A673 (cell line): ENCODE data around the gene CYBC1.

ENCODE experiments used
- CTCF ChIP-seq: fragments of 300-800, 200-600 bp; sonication (generic); conservative IDR thresholded peaks from 2 replicates; pipeline ENCODE4 v1.5.1; 2017; ENCODE audit warnings: low read depth, mild to moderate bottlenecking, antibody characterized with exemption, low read length, moderate library complexity, mixed read lengths
- EZH2 ChIP-seq: fragments of 200-600 bp; sonication (generic); IDR thresholded peaks from 2 replicates; pipeline ENCODE4 v1.6.1; 2017; ENCODE audit warnings: borderline replicate concordance, low read depth, mild to moderate bottlenecking, mixed read lengths, antibody characterized with exemption, low read length; ENCODE audit not compliant: poor library complexity, severe bottlenecking

GRCh38 chr17:82457073-82457928 is 6.7 kb upstream of the CYBC1 start:
- TF ChIP-seq CTCF (no peak), EZH2 (no peak)
